ENCODE data around the gene MRM3.
"Not testable (repeated sequence)": the region's sequence is repeated elsewhere in the genome, so short reads cannot be mapped to it uniquely, and the experiment has no call there.

MRM3 gene

DNA sequence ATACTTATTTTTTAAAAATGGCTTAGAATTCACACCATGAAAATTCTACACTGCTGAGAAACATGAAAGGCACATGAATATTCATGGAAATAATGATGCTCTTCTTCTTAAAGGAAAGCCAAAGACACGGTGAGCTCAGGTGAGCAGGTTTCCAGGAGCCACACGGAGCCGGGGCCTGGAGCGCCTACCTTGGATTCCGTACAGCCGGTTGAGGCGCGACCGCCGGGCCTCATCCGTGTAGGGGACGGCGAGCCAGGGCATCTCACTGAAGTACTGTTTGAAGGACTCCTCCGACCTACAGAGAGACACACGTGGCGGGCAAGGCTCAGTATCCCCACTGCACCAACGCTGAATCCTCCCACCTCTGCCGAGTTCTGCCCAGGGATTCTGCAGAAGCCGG is 37.1 kb downstream of the MRM3 start:
- Mint-ChIP-seq H3K9me3 (no peaks in the 10 kb centered on the region), H3K4me3 (no peak overlapping the region), H3K27ac (no peak overlapping the region), H3K4me1 (peaks cover 6% of the 10 kb centered on the region), H3K27me3 (peaks cover 26% of the 10 kb centered on the region), H3K36me3 (no peaks in the 10 kb centered on the region)
- no peak for ATAC-seq

DNA sequence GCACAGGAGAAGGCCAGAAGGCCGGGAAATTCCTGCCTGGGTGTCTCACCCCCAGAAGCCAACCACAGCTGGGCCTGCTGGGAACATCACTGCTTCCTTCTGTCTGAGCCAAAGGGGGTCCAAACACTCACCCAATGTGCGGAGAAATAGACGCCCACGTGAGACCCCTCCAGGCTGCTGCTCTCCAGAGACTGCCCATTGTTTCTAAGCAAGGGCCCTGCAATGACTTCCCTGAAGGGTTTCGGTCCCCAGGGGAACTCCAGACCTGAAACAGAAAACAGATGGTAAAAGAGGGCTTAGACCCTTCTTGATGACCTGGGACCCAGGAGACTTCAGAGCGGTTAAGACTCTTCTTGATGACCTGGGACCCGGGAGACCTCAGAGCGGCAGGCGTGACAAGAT is 41.3 kb downstream of the MRM3 start:
- ATAC-seq: peak; percentile 81
- no peaks in the 10 kb centered on the region for H3K36me3 Mint-ChIP-seq
- H3K27me3 Mint-ChIP-seq: peaks cover 32% of the 10 kb centered on the region
- no peak overlapping the region for H3K27ac Mint-ChIP-seq
- H3K4me1 Mint-ChIP-seq: peaks cover 6% of the 10 kb centered on the region
- peak overlapping the region; percentile 43 for H3K4me3 Mint-ChIP-seq
- no peaks in the 10 kb centered on the region for H3K9me3 Mint-ChIP-seq

DNA sequence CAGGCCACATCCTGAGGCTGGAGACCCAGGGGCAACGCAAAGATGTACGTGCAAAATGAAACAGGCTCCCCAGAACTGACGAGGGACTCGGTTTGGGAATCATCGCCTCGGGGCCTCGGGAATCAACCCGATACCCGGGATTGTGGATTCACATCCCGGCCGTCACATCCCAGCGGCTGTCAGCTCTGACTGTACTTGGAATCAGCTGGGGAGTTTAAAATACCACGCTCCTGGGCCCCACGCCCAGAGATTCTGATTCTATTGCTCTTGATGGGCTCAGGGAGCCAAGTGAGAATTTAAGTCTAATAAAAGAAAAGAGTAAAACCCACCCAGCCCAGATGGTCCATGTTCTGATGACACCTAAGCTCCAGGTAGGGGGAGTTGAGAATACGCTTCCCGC is 42.2 kb downstream of the MRM3 start:
- Mint-ChIP-seq H3K4me3 (no peak overlapping the region), H3K27ac (no peak overlapping the region)

DNA sequence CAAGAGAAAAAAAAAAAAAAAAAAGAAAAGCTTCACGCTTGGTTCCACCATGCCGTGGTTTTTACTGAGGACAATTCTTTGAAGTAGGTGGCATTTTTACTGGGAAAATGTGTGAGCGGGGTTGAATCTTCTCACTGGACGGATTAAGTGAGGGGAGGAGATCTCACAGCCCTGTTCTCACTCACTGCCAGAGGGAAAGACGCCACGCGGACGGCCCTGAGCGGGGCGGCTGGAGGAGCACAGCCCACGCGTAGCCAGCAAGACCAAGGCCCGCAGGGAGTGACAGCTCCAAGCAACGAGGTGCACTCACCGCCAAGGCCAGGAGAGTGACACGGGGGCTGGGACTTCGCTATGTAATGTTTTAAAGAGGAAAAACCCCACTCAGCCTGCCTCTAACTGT is 43.1 kb downstream of the MRM3 start:
- H3K36me3 Mint-ChIP-seq: no peaks in the 10 kb centered on the region
- no peaks in the 10 kb centered on the region for H3K9me3 Mint-ChIP-seq
- H3K4me1 Mint-ChIP-seq: peaks cover 6% of the 10 kb centered on the region
- no peak overlapping the region for H3K4me3 Mint-ChIP-seq
- no peak overlapping the region for H3K27ac Mint-ChIP-seq
- ATAC-seq: no peak
- H3K27me3 Mint-ChIP-seq: peaks cover 26% of the 10 kb centered on the region

More for the DNA sequence above, 42.2 kb downstream of the MRM3 start:
- H3K4me1 Mint-ChIP-seq: peaks cover 6% of the 10 kb centered on the region
- no peaks in the 10 kb centered on the region for H3K36me3 Mint-ChIP-seq
- no peak for ATAC-seq
- no peaks in the 10 kb centered on the region for H3K9me3 Mint-ChIP-seq
- peaks cover 27% of the 10 kb centered on the region for H3K27me3 Mint-ChIP-seq

DNA sequence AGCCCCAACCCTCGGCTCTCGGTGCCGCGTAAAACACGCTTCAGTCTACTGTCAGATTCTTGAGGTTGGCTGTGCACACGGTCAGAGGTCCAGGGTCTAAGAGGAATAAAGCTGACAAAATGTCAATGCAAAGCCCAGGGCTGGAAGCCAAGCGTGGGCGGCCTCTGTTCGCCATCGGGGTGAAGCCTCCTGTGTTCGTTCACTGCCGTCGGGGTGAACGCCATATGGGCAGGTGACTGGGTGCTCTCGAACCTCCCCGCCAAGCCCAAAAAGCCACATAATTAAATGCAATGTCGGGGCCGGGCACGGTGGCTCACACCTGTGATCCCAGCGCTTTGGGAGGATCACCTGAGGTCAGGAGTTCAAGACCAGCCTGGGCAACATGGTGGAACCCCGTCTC is 44.6 kb downstream of the MRM3 start:
- Mint-ChIP-seq H3K9me3 (no peaks in the 10 kb centered on the region), H3K36me3 (no peaks in the 10 kb centered on the region), H3K4me3 (no peak overlapping the region), H3K27me3 (peaks cover 31% of the 10 kb centered on the region), H3K27ac (no peak overlapping the region), H3K4me1 (peaks cover 6% of the 10 kb centered on the region)
- no peak for ATAC-seq

DNA sequence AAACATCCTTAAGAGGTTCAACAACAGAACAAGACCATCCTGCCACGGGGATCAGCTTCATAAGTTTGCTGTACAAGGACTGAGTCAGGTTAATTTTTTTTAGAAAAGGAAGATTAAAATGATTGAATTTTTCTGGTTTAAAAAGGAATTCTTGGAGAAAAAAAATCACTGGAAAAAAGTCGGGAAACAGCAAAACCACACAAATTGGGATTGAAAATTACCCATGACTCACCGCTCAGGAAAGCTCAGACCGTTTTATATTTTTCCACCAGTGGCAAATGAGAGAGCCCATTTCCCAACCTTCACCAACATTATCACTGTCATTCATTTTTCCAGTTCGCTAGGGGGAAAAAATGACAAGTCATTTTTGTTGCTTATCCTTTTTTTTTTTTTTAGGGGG is 46.6 kb downstream of the MRM3 start:
- no peak for ATAC-seq
- Mint-ChIP-seq H3K4me1 (peaks cover under 1% of the 10 kb centered on the region), H3K27ac (no peak overlapping the region), H3K4me3 (no peak overlapping the region), H3K36me3 (no peaks in the 10 kb centered on the region), H3K27me3 (peaks cover 31% of the 10 kb centered on the region), H3K9me3 (no peaks in the 10 kb centered on the region)

DNA sequence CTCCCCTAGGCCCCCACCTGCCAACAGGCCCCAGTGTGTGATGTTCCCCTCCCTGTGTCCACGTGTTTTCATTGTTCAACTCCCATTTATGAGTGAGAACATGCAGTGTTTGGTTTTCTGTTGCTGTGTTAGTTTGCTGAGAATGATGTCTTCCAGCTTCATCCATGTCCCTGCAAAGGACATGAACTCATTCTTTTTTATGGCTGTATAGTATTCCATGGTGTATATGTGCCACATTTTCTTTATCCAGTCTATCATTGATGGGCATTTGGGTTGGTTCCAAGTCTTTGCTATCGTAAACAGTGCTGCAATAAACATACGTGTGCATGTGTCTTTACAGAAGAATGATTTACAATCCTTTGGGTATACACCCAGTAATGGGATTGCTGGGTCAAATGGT is 47.5 kb downstream of the MRM3 start:
- not testable (repeated sequence) for H3K9me3 Mint-ChIP-seq, ATAC-seq, H3K27ac Mint-ChIP-seq, H3K4me3 Mint-ChIP-seq, H3K36me3 Mint-ChIP-seq, H3K4me1 Mint-ChIP-seq
- peaks cover 29% of the 10 kb centered on the region for H3K27me3 Mint-ChIP-seq

DNA sequence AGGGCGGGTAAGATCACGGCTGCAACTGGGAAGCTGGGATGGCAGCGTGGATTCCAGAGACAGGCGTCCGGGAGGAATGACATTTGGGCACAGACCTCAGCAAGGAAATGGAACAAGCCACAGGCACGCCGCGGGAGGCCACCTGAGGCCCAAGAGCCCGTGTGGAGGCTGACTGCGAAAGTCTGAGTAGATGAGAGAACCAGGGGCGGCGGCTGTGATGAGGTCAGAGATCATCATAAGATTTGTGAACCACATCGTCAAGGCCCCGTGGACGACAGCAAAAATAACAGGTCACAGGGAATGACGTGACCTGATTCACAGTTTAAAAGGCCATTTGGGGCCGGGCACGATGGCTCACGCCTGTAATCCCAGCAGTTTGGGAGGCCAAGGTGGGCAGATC is 48.2 kb downstream of the MRM3 start:
- Mint-ChIP-seq H3K36me3 (no peaks in the 10 kb centered on the region), H3K4me3 (no peak overlapping the region), H3K27ac (no peak overlapping the region), H3K4me1 (no peaks in the 10 kb centered on the region), H3K27me3 (peaks cover 21% of the 10 kb centered on the region), H3K9me3 (no peaks in the 10 kb centered on the region)
- no peak for ATAC-seq

DNA sequence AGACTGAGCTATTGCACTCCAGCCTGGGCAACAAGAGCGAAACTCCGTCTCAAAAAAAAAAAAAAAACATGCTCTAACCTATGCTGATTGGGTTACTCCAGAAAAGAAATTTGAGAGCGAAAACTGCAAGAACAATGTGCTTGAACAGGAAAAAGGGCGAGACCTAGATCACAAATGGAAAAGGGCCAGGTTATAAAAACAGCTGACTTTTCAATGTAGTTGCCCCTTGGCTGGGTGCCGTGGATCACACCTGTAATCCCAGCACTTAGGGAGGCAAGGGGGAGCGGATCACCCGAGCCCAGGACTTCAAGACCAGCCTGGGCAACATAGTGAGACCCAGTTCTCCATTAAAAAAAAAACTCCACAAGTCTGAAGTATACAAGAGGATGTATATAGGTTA is 48.8 kb downstream of the MRM3 start:
- H3K4me3 Mint-ChIP-seq: no peak overlapping the region
- H3K27ac Mint-ChIP-seq: no peak overlapping the region

DNA sequence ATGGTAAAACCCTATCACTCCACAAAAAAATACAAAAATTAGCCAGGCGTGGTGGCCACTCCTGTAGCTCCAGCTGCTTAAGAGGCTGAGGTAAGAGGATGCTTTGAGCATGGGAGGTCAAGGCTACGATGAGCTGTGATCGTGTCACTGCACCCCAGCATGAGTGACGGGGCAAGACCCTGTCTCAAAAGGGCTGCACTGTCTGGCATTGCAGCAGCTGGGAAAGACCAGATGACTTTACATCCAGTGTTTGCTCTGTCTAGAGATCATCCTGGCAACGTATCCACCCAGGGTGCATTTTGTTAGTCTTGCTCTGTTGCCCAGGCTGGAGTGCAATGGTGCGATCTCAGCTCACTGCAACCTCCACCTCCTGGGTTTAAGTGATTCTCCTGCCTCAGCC is 52.0 kb downstream of the MRM3 start:
- Mint-ChIP-seq H3K4me1 (no peaks in the 10 kb centered on the region), H3K9me3 (no peaks in the 10 kb centered on the region), H3K4me3 (no peak overlapping the region), H3K36me3 (no peaks in the 10 kb centered on the region), H3K27me3 (peaks cover 10% of the 10 kb centered on the region), H3K27ac (no peak overlapping the region)
- no peak for ATAC-seq

More for the DNA sequence above, 48.8 kb downstream of the MRM3 start:
- Mint-ChIP-seq H3K27me3 (peaks cover 19% of the 10 kb centered on the region), H3K4me1 (no peaks in the 10 kb centered on the region), H3K36me3 (no peaks in the 10 kb centered on the region), H3K9me3 (no peaks in the 10 kb centered on the region)
- no peak for ATAC-seq

DNA sequence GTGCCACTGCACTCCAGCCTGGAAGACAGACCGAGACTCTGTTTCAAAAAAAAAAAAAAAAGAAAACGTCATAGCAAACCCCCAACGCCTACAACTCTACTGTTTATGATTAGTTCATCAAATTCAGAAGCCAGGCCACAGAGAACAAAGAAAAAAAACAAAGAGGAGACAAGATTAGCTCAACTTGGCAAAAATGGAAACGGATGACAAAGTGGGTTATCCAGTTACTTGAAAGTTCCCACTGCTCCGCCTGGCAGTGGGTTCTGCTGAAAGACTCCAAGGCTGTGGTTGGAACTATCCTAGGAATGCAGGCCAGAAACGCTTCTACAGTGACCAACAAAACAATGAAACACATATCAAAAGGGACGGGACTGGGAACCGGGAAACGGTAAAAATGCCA is 53.1 kb downstream of the MRM3 start:
- Mint-ChIP-seq H3K27ac (no peak overlapping the region), H3K27me3 (peaks cover 4% of the 10 kb centered on the region), H3K36me3 (no peaks in the 10 kb centered on the region), H3K9me3 (no peaks in the 10 kb centered on the region), H3K4me3 (no peak overlapping the region), H3K4me1 (no peaks in the 10 kb centered on the region)
- no peak for ATAC-seq

DNA sequence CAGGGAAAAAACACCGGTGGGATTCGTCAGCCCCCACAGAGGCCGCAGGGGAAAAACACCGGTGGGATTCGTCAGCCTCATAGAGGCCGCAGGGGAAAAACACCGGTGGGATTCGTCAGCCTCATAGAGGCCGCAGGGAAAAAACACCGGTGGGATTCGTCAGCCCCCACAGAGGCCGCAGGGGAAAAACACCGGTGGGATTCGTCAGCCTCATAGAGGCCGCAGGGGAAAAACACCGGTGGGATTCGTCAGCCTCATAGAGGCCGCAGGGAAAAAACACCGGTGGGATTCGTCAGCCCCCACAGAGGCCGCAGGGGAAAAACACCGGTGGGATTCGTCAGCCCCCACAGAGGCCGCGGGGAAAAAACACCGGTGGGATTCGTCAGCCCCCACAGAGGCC is 53.6 kb downstream of the MRM3 start:
- not testable (repeated sequence) for H3K27ac Mint-ChIP-seq, H3K4me3 Mint-ChIP-seq, H3K4me1 Mint-ChIP-seq, H3K9me3 Mint-ChIP-seq, H3K36me3 Mint-ChIP-seq, ATAC-seq, H3K27me3 Mint-ChIP-seq

DNA sequence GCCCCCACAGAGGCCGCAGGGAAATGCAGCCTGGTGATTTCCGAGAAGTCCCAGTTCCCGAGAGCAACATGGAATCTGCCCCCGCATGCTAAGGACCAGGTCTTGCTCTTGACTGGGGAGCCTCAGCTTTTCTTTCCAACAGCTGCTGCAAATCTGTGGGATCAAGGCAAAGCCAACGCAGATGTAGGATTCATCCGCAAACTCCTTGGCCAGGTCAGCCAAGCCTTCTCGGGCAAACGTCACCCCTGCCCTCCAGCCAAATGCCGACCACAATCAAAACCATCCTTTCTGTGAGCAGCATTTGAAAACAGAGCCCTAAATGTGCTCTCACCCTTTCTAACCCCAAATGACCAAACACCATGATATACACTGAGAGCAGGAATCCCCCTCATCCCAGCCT is 54.0 kb downstream of the MRM3 start:
- H3K36me3 Mint-ChIP-seq: no peaks in the 10 kb centered on the region
- no peak overlapping the region for H3K27ac Mint-ChIP-seq
- H3K4me3 Mint-ChIP-seq: no peak overlapping the region
- no peak for ATAC-seq
- no peaks in the 10 kb centered on the region for H3K4me1 Mint-ChIP-seq
- H3K9me3 Mint-ChIP-seq: no peaks in the 10 kb centered on the region
- H3K27me3 Mint-ChIP-seq: no peaks in the 10 kb centered on the region

DNA sequence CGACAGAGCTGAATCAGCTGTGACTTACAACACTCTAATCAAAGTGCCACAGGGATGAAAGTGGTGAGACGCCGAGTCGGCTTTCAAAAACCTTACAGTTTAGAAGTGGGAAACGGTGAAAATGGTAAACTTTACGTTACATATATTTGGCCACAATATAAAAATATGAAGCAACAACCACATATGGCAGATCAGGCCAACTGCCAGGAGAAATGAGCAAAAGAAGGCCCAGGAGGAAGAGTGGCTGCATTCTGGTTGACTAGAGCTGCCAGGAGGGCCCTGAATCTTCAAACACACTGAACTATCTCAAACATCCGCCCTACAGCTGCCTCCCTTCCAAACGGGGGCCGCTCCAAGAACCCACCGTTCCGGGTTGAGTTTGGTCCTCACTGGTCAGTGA is 56.3 kb downstream of the MRM3 start:
- no peak for ATAC-seq
- Mint-ChIP-seq H3K36me3 (no peaks in the 10 kb centered on the region), H3K4me1 (no peaks in the 10 kb centered on the region), H3K27ac (no peak overlapping the region), H3K27me3 (peaks cover 12% of the 10 kb centered on the region), H3K9me3 (no peaks in the 10 kb centered on the region), H3K4me3 (no peak overlapping the region)

DNA sequence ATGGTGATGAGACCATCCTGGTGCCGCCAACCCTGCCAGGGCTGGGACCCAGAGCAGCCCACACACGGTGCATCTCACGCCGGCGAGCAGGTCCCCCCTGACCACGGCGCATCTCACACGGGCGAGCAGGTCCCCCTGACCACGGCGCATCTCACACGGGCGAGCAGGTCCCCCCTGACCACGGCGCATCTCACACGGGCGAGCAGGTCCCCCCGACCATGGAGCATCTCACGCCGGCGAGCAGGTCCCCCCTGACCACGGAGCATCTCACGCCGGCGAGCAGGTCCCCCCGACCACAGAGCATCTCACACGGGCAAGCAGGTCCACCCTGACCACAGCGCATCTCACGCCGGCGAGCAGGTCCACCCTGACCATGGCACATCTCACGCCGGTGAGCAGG is 59.2 kb downstream of the MRM3 start:
- H3K36me3 Mint-ChIP-seq: no peaks in the 10 kb centered on the region
- H3K4me1 Mint-ChIP-seq: no peaks in the 10 kb centered on the region
- ATAC-seq: peak; percentile 53
- H3K4me3 Mint-ChIP-seq: no peak overlapping the region
- no peaks in the 10 kb centered on the region for H3K9me3 Mint-ChIP-seq
- peaks cover 40% of the 10 kb centered on the region for H3K27me3 Mint-ChIP-seq
- no peak overlapping the region for H3K27ac Mint-ChIP-seq
